Activated CD4-positive, alpha-beta memory T cell treated with anti-CD3 and anti-CD28 coated beads for 36 hours (primary cell): ENCODE data around the gene GINS3. TPM values are rescaled to one million over a fixed set of nuclear protein-coding genes. Genes with fewer than 3 reads are reported as not detected.

Experiments used
- CTCF ChIA-PET: fragments of 350-600 bp; sonication (Branson Sonifier 250); formaldehyde crosslinking; loops from one replicate; lab custom pipeline; 2021; ENCODE audit warnings: antibody characterized with exemption, inconsistent platforms; lab: Charles Lee
- POLR2A ChIA-PET: fragments of 350-600 bp; sonication (Branson Sonifier 250); formaldehyde crosslinking; loops from one replicate; lab custom pipeline; 2021; ENCODE audit warnings: antibody characterized with exemption; lab: Charles Lee
- DNase-seq: peaks from one replicate; pipeline ENCODE4 v3.0.0-alpha.2; 2020
- H3K27ac Mint-ChIP-seq: one replicate; pipeline ENCODE4 v1.8.0; 2021; ENCODE audit warnings: mixed read lengths
- H3K27me3 Mint-ChIP-seq: one replicate; pipeline ENCODE4 v1.8.0; 2021; ENCODE audit warnings: mixed read lengths
- H3K36me3 Mint-ChIP-seq: one replicate; pipeline ENCODE4 v1.8.0; 2021; ENCODE audit warnings: mixed read lengths
- H3K4me1 Mint-ChIP-seq: one replicate; pipeline ENCODE4 v1.8.0; 2021; ENCODE audit warnings: low read depth, mixed read lengths
- H3K4me3 Mint-ChIP-seq: one replicate; pipeline ENCODE4 v1.8.0; 2021; ENCODE audit warnings: mild to moderate bottlenecking, mixed read lengths
- H3K9me3 Mint-ChIP-seq: one replicate; pipeline ENCODE4 v1.8.0; 2021; ENCODE audit warnings: mixed read lengths
- intact Hi-C: fragments of 100-400 bp; cut with micrococcal nuclease; formaldehyde crosslinking; loops from one replicate; pipeline ENCODE4 v1.15.1; 2023
- total RNA-seq, 2 experiments: library from RNA; stranded (reverse); gene quantifications; one replicate each; pipeline ENCODE4 v1.2.3, GENCODE V29; 2021

Gene GINS3
- total RNA-seq, 2 experiments from 2014 or later, result 13.8 to 14.0 TPM

- Mint-ChIP-seq H3K27me3 (peaks cover 25% of the 10 kb centered on the region), H3K4me3 (no peak overlapping the region), H3K36me3 (no peaks in the 10 kb centered on the region), H3K27ac (no peak overlapping the region), H3K4me1 (no peaks in the 10 kb centered on the region), H3K9me3 (peaks cover 2% of the 10 kb centered on the region)
- POLR2A ChIA-PET, result no interaction called here
- no peak for DNase-seq
- CTCF ChIA-PET, result interaction anchor here (1.2 to 1.5 kb wide), 2 partner anchors 30 to 121 kb away, joined by 4 to 6 read pairs; no protein-coding TSS in a partner anchor
- intact Hi-C loops, result no loop called here
Observed at GRCh38 chr16:58366247-58367031, 25.8 kb upstream of the GINS3 start.

- Mint-ChIP-seq H3K27me3 (peaks cover 28% of the 10 kb centered on the region), H3K9me3 (peaks cover 4% of the 10 kb centered on the region), H3K4me1 (no peaks in the 10 kb centered on the region), H3K4me3 (no peak overlapping the region), H3K36me3 (no peaks in the 10 kb centered on the region), H3K27ac (no peak overlapping the region)
- intact Hi-C loops, result no loop called here
- no peak for DNase-seq
- ChIA-PET CTCF (interaction anchor here (1.2 kb wide), 1 partner anchor 30 kb away, joined by 6 read pairs; no protein-coding TSS in a partner anchor), POLR2A (no interaction called here)
Observed at GRCh38 chr16:58367252-58367651, 25.0 kb upstream of the GINS3 start.

GRCh38 chr16:58371841-58372240, 20.4 kb upstream of the GINS3 start:
- intact Hi-C loops, result no loop called here
- ChIA-PET POLR2A (no interaction called here), CTCF (no interaction called here)

GRCh38 chr16:58375386-58375785, 16.9 kb upstream of the GINS3 start:
- intact Hi-C loops, result no loop called here
- ChIA-PET POLR2A (no interaction called here), CTCF (no interaction called here)
- Mint-ChIP-seq H3K27me3 (peaks cover 8% of the 10 kb centered on the region), H3K36me3 (no peaks in the 10 kb centered on the region), H3K4me3 (no peak overlapping the region), H3K4me1 (no peaks in the 10 kb centered on the region), H3K9me3 (peaks cover 4% of the 10 kb centered on the region), H3K27ac (no peak overlapping the region)
- no peak for DNase-seq

More at GRCh38 chr16:58371841-58372240, 20.4 kb upstream of the GINS3 start:
- Mint-ChIP-seq H3K36me3 (no peaks in the 10 kb centered on the region), H3K4me3 (no peak overlapping the region), H3K27me3 (peaks cover 19% of the 10 kb centered on the region), H3K27ac (no peak overlapping the region), H3K9me3 (peaks cover 4% of the 10 kb centered on the region), H3K4me1 (no peaks in the 10 kb centered on the region)
- no peak for DNase-seq

GRCh38 chr16:58377932-58378331, 14.3 kb upstream of the GINS3 start:
- POLR2A ChIA-PET, result interaction anchor here (0.8 kb wide), 1 partner anchor 14 kb away, joined by 3 read pairs; the partner anchor contains the start of gene GINS3
- Mint-ChIP-seq H3K9me3 (no peaks in the 10 kb centered on the region), H3K27me3 (peaks cover 5% of the 10 kb centered on the region), H3K4me1 (no peaks in the 10 kb centered on the region), H3K27ac (no peak overlapping the region), H3K4me3 (no peak overlapping the region), H3K36me3 (no peaks in the 10 kb centered on the region)
- DNase-seq, result no peak
- intact Hi-C loops, result no loop called here
- CTCF ChIA-PET, result no interaction called here

- intact Hi-C loops, result no loop called here
- H3K36me3 Mint-ChIP-seq, result no peaks in the 10 kb centered on the region
- H3K27ac Mint-ChIP-seq, result no peak overlapping the region
- CTCF ChIA-PET, result no interaction called here
- no peaks in the 10 kb centered on the region for H3K9me3 Mint-ChIP-seq
- POLR2A ChIA-PET, result interaction anchor here (0.8 kb wide), 1 partner anchor 14 kb away, joined by 3 read pairs; the partner anchor contains the start of gene GINS3
- H3K27me3 Mint-ChIP-seq, result peaks cover 5% of the 10 kb centered on the region
- no peaks in the 10 kb centered on the region for H3K4me1 Mint-ChIP-seq
- no peak for DNase-seq
- H3K4me3 Mint-ChIP-seq, result no peak overlapping the region
Observed at GRCh38 chr16:58378401-58378800, 13.9 kb upstream of the GINS3 start.

GRCh38 chr16:58379736-58380135, 12.5 kb upstream of the GINS3 start:
- POLR2A ChIA-PET, result no interaction called here
- H3K4me1 Mint-ChIP-seq, result no peaks in the 10 kb centered on the region
- H3K27me3 Mint-ChIP-seq, result peaks cover 5% of the 10 kb centered on the region
- CTCF ChIA-PET, result no interaction called here
- H3K9me3 Mint-ChIP-seq, result no peaks in the 10 kb centered on the region
- H3K4me3 Mint-ChIP-seq, result no peak overlapping the region
- no peak overlapping the region for H3K27ac Mint-ChIP-seq
- no peak for DNase-seq
- no peaks in the 10 kb centered on the region for H3K36me3 Mint-ChIP-seq
- intact Hi-C loops, result no loop called here

GRCh38 chr16:58381661-58382060, 10.6 kb upstream of the GINS3 start:
- POLR2A ChIA-PET, result no interaction called here
- no peaks in the 10 kb centered on the region for H3K36me3 Mint-ChIP-seq
- CTCF ChIA-PET, result no interaction called here
- intact Hi-C loops, result no loop called here
- H3K27ac Mint-ChIP-seq, result no peak overlapping the region
- H3K9me3 Mint-ChIP-seq, result no peaks in the 10 kb centered on the region
- no peak for DNase-seq
- no peaks in the 10 kb centered on the region for H3K4me1 Mint-ChIP-seq
- peaks cover 5% of the 10 kb centered on the region for H3K27me3 Mint-ChIP-seq
- H3K4me3 Mint-ChIP-seq, result no peak overlapping the region

GRCh38 chr16:58384437-58385055, 7.7 kb upstream of the GINS3 start:
- no peaks in the 10 kb centered on the region for H3K36me3 Mint-ChIP-seq
- H3K4me1 Mint-ChIP-seq, result no peaks in the 10 kb centered on the region
- ChIA-PET CTCF (no interaction called here), POLR2A (no interaction called here)
- H3K27me3 Mint-ChIP-seq, result peaks cover 3% of the 10 kb centered on the region
- no peak for DNase-seq
- intact Hi-C loops, result no loop called here
- no peak overlapping the region for H3K27ac Mint-ChIP-seq
- no peaks in the 10 kb centered on the region for H3K9me3 Mint-ChIP-seq
- no peak overlapping the region for H3K4me3 Mint-ChIP-seq

GRCh38 chr16:58385218-58385773, 7.0 kb upstream of the GINS3 start:
- Mint-ChIP-seq H3K27me3 (peaks cover 1% of the 10 kb centered on the region), H3K4me3 (no peak overlapping the region), H3K36me3 (no peaks in the 10 kb centered on the region), H3K27ac (no peak overlapping the region), H3K9me3 (no peaks in the 10 kb centered on the region), H3K4me1 (no peaks in the 10 kb centered on the region)
- POLR2A ChIA-PET, result no interaction called here
- CTCF ChIA-PET, result interaction anchor here (1.0 kb wide), 1 partner anchor 48 kb away, joined by 4 read pairs; no protein-coding TSS in a partner anchor
- intact Hi-C loops, result no loop called here
- DNase-seq, result no peak

- peaks cover 10% of the 10 kb centered on the region for H3K4me1 Mint-ChIP-seq
- no peak overlapping the region for H3K4me3 Mint-ChIP-seq
- ChIA-PET CTCF (interaction anchor here (0.9 to 1.9 kb wide), 3 partner anchors 53 to 106 kb away, joined by 3 to 7 read pairs (median 3); no protein-coding TSS in a partner anchor), POLR2A (no interaction called here)
- no peaks in the 10 kb centered on the region for H3K9me3 Mint-ChIP-seq
- no peak overlapping the region for H3K27ac Mint-ChIP-seq
- intact Hi-C loops, result loop anchor here (5.0 kb wide), 2 partner anchors 152 to 343 kb away; partner anchors contain the start of gene GOT2
- H3K27me3 Mint-ChIP-seq, result no peaks in the 10 kb centered on the region
- peaks cover 6% of the 10 kb centered on the region for H3K36me3 Mint-ChIP-seq
- no peak for DNase-seq
Observed at GRCh38 chr16:58389724-58390123, 2.5 kb upstream of the GINS3 start.

GRCh38 chr16:58393138-58393504, 850 bp downstream of the GINS3 start:
- Mint-ChIP-seq H3K4me3 (peak overlapping the region; percentile 95), H3K27me3 (no peaks in the 10 kb centered on the region), H3K27ac (peak overlapping the region; percentile 96), H3K36me3 (peaks cover 11% of the 10 kb centered on the region), H3K4me1 (peaks cover 11% of the 10 kb centered on the region), H3K9me3 (no peaks in the 10 kb centered on the region)
- no peak for DNase-seq
- POLR2A ChIA-PET, result interaction anchor here (0.6 to 1.7 kb wide), 4 partner anchors 8 to 292 kb away, joined by 3 to 7 read pairs (median 4); partner anchors contain the start of gene SLC38A7
- intact Hi-C loops, result loop anchor here (2.0 to 5.0 kb wide), 3 partner anchors 156 to 339 kb away; partner anchors contain the start of genes CFAP20 and GOT2
- CTCF ChIA-PET, result interaction anchor here (0.7 to 1.8 kb wide), 3 partner anchors 56 to 102 kb away, joined by 3 to 5 read pairs (median 4); no protein-coding TSS in a partner anchor
